Activated CD4-positive, alpha-beta T cell treated with anti-CD3 and anti-CD28 coated beads for 4 hours (primary cell): ENCODE data around the gene MTA1.

Experiments used
- DNase-seq, 2 donors: peaks; one replicate each; pipeline ENCODE4 v3.0.0-alpha.2; 2020

Gene MTA1

GRCh38 chr14:105446971-105447370 lies 27.3 kb downstream of the MTA1 start:
- DNase-seq: no peak

GRCh38 chr14:105447651-105448640 lies 28.3 kb downstream of the MTA1 start:
- no peak for DNase-seq

GRCh38 chr14:105448706-105449111 lies 29.1 kb downstream of the MTA1 start:
- DNase-seq: peak; percentile 54 to 62

- DNase-seq: no peak
Measured at GRCh38 chr14:105449276-105450122, 29.9 kb downstream of the MTA1 start.

GRCh38 chr14:105450123-105450505 lies 30.5 kb downstream of the MTA1 start:
- no peak for DNase-seq

GRCh38 chr14:105450864-105451720 lies 31.5 kb downstream of the MTA1 start:
- DNase-seq: no peak

- no peak for DNase-seq
Measured at GRCh38 chr14:105452963-105453362, 33.3 kb downstream of the MTA1 start.

- no peak for DNase-seq
Measured at GRCh38 chr14:105453847-105454246, 34.2 kb downstream of the MTA1 start.

- no peak for DNase-seq
Measured at GRCh38 chr14:105455086-105455640, 35.5 kb downstream of the MTA1 start.

- no peak for DNase-seq
Measured at GRCh38 chr14:105455766-105456660, 36.4 kb downstream of the MTA1 start.

- no peak for DNase-seq
Measured at GRCh38 chr14:105456736-105457617, 37.4 kb downstream of the MTA1 start.

- DNase-seq: no peak
Measured at GRCh38 chr14:105458010-105458409, 38.4 kb downstream of the MTA1 start.

GRCh38 chr14:105458571-105458970 lies 38.9 kb downstream of the MTA1 start:
- no peak for DNase-seq

GRCh38 chr14:105460116-105460515 lies 40.5 kb downstream of the MTA1 start:
- no peak for DNase-seq

- DNase-seq: no peak
Measured at GRCh38 chr14:105460616-105461015, 41.0 kb downstream of the MTA1 start.

GRCh38 chr14:105461903-105462302 lies 42.3 kb downstream of the MTA1 start:
- no peak for DNase-seq

- DNase-seq: no peak
Measured at GRCh38 chr14:105464501-105464900, 44.9 kb downstream of the MTA1 start.

- no peak for DNase-seq
Measured at GRCh38 chr14:105465209-105466031, 45.8 kb downstream of the MTA1 start.

- DNase-seq: no peak
Measured at GRCh38 chr14:105466531-105467248, 47.1 kb downstream of the MTA1 start.
